HG03064 (cell line): ENCODE data around the gene NFIX.

Experiments used
- ATAC-seq: cut with Tn5 transposase; IDR thresholded peaks from one replicate; pipeline ENCODE4 v1.9.1; 2021; ENCODE audit warnings: low read depth; ENCODE audit not compliant: unreplicated experiment

The NFIX gene

GRCh38 chr19:13018035-13018914 is 23.0 kb downstream of the NFIX start:
- no peak for ATAC-seq

DNA sequence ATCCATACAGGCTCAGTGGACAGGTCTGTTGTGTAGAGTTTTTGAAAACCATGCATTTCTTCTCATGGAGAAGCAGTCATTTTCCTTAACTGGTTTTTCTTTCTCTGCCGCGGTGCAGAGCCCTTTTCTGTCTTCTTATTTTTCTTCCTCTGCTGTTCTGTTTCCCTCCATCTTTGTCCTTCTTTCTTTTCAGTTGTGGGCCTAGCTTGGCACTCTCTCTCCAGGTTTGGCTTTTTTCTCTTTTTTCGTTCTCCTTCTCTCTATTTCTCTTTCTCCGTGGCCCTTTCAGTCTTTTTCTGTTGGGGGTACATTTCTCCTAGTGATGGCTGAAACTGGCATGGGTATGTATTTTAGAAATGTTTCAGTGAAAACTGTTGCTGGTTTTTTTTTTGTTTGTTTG is 24.1 kb downstream of the NFIX start:
- no peak for ATAC-seq

DNA sequence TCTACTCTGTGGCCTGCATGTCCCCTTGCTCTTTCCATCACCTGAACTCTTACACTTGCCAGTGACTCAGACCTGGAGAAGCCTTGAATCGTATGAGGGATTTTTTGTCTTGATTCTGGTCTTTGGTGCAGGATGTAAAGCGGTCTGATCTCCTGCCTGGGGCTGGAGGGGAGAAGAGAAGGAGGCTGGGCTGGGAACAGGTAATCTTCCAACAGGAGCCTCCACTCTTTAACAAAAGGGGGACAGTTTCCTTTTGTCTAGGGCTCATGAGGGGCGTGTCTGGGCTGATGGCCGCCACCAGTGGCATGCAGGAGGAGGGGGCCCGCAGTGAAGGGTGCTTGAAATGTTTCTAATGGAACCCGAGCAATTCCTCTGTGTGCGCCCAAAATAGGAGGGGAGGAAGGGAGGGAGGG is 24.7 kb downstream of the NFIX start:
- no peak for ATAC-seq

DNA sequence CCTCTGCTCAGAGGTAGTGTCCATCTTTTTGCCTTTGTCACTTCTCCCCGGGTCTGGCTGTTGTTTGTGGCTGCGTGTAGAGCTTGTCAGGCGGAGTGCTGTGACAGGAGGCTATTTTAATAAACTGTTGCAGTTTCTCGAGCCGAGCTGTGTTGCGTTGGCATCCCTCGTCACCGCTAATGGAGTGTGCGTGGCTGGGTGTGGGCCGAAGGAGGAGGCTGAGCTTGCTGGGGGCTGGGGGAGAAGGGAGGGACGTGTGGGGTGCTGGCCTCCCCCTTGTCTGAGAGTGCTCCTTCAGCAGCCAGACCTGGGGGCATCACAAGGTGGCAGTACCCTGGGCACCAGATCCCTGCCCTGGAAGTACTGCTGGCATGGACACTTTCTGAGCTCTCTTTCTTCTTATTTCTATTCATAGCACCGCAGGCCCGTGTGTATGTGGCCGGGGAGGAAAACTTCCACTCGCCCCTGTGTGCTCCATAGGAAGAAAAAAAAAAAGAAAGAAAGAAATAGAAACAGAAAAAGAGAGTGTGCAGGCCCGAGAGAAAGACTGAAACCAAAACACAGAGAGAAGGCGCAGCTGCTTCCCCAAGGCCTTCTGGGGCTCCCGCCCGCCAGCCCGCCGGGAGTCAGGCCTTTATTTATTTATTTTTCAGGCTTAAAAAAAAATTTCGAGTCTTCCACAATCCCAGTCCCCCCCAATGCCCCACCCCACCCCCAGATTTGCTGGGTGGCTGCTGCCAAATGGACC is 27.0 kb downstream of the NFIX start:
- ATAC-seq, result no peak

DNA sequence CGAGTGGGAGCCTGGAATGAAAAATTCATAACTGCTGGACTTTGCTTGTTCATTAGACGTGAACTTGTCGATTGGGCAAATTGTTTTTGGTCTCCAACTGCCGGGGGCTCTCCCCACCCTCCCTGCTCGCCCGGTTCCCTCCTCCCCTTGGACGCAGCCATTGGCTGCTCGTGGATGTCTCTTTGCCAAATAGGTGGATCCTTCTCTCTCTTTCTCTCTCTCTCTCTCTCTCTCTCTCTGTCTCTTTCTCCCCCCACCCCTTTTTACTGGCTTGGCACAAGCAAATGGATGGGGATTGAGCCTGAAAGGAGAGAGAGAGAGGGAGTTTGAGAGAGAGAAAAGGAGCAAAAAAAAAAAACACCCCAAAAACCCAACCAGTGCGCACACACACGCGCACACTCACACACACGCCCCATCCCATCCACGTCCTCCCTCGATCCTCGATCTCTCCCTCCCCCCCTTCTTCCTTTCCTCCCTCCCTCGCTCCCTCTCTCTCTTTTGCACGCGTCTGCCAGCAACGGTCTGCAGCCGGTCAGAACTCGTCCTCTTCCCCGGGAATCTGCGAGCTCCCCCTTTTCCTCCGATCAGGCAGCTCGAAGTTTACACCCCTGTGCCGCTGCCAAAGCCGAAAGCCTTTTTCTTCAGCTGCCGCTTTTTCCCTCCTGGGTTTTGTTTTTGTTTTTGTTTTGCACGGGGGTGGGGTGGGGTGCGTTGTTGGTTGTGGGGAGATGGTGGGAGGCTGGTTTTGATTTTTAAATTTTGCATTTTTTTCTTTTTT is 27.8 kb downstream of the NFIX start:
- no peak for ATAC-seq

DNA sequence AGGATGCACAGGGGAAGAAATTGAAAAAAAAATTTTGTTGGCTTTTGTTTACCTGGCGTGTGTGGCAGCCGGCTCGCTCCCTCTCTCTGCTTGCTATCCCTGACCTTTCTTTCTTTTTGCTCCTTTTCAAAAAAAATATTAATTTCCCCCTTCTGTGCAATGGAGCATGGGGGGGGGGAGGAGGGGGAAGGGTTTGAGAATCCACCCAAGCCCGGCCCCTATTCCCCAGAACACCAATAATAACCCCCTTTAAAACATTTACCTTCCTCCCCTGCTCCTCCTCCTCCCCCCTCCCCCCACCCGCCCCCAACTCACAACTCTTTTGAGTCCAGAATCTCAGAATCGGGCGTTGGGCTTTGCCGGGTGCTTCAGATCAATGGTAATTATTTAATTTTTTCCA is 28.4 kb downstream of the NFIX start:
- ATAC-seq, result no peak

GRCh38 chr19:13024126-13024950 is 29.1 kb downstream of the NFIX start:
- no peak for ATAC-seq

DNA sequence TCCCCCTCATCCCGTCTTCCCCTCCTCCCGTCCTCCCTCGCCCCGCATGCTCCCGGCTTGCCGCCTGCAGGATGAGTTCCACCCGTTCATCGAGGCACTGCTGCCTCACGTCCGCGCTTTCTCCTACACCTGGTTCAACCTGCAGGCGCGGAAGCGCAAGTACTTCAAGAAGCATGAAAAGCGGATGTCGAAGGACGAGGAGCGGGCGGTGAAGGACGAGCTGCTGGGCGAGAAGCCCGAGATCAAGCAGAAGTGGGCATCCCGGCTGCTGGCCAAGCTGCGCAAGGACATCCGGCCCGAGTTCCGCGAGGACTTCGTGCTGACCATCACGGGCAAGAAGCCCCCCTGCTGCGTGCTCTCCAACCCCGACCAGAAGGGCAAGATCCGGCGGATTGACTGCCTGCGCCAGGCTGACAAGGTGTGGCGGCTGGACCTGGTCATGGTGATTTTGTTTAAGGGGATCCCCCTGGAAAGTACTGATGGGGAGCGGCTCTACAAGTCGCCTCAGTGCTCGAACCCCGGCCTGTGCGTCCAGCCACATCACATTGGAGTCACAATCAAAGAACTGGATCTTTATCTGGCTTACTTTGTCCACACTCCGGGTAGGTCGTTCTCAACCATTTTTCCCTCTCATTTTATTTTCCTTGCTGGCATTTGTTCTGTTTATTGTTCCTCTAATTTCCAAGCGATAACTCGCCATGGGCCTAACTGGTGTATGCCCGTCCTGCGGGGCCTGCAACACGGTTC is 29.8 kb downstream of the NFIX start:
- ATAC-seq, result no peak

- no peak for ATAC-seq
Measured at GRCh38 chr19:13025819-13026456, 30.7 kb downstream of the NFIX start.

GRCh38 chr19:13026462-13027370 is 31.4 kb downstream of the NFIX start:
- ATAC-seq, result no peak

DNA sequence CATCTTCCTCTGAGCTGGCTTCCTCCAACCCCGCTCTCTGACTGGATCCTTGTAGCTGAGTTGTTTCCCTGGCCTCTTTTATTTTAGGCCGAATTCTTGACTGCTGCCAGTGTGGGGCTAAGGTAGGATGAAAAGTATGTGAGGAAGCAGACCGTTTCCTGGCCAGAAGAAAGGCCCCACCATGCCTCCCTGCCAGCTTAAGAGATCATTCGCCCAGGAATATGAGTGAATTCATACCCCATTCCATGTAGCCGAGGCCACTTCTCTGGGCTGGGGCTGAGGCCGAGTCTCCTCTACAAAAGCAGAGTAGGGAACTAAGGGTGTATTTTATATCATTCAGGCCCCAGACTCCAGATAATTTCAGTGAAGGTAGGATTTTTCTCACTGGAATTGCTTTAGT is 32.3 kb downstream of the NFIX start:
- no peak for ATAC-seq

- no peak for ATAC-seq
Measured at GRCh38 chr19:13028027-13028426, 32.8 kb downstream of the NFIX start.

DNA sequence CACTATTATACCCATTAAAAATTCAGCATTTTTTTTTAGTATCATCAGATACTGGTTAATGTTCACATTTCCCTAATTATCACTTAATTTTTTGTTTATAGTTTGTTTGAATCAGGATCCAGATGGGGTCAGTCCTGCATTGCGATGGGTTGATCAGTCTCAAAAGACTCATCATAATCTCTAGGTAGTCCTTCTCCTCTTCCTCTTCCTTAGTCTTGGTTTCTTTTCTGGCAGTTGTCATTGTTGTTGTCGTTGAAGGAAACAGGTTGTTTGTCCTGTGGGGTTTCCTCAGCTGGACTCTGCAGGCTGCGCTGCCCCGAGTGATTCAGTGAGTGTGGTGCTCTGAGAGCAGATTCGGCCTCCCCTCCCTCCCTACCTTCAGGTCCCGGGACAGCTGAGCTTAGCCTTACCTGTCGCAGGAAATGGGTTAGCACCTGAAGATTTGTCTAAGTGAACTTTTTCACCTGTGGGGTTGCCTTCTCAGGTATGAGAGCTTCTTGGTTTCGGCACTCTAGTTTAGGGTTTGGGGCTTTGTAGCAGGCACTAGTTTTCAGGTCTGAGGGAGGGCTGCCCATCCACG is 34.1 kb downstream of the NFIX start:
- no peak for ATAC-seq

- ATAC-seq, result no peak
Measured at GRCh38 chr19:13029893-13030292, 34.6 kb downstream of the NFIX start.

GRCh38 chr19:13031917-13032623 is 36.8 kb downstream of the NFIX start:
- ATAC-seq, result no peak

- no peak for ATAC-seq
Measured at GRCh38 chr19:13032837-13033236, 37.6 kb downstream of the NFIX start.

DNA sequence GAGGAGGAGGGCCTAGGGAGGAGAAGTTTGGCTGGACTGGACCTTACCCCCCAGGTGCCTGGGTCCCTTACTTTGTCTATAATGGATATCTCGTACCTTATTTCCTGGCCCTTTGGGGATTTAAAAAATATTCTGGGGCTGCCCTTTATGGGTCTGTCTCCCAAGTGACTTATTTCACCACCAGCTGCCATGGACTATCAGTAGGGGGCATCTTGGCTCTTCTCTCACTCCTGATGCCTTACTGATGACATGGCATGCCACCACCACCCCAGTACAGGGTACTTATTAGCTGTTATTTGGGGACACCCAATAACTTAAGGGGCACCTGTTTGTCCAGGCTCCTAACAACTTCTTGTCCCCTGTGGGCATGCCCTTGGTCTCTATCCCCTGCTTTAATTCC is 38.0 kb downstream of the NFIX start:
- ATAC-seq, result no peak
